Vagina (tissue), 2 donors: ENCODE results near the gene CENPE. TPM values are rescaled to one million over a fixed set of nuclear protein-coding genes. Genes with fewer than 3 reads are reported as not detected.

ENCODE experiments used
- DNase-seq, 2 donors: peaks; one replicate each; pipeline ENCODE4 v3.0.0-alpha.2; 2017; ENCODE audit errors: extremely low spot score in 2 of 2
- H3K27ac ChIP-seq: fragments of 200-600 bp; sonication (generic); one replicate; pipeline ENCODE4 v1.5.1; 2019
- H3K27me3 ChIP-seq: fragments of 200-600 bp; sonication (generic); one replicate; pipeline ENCODE4 v1.5.1; 2019
- H3K36me3 ChIP-seq, 2 donors: fragments of 200-600 bp; sonication (generic); one replicate each; pipeline ENCODE4 v1.5.1; 2017 to 2019
- H3K4me1 ChIP-seq: fragments of 200-600 bp; sonication (generic); one replicate; pipeline ENCODE4 v1.5.1; 2019
- H3K4me3 ChIP-seq, 2 donors: fragments of 200-600 bp; sonication (generic); 1 replicate in 1 of 2; 2 replicates in 1 of 2; pipeline ENCODE4 v1.5.1; 2016 to 2019
- H3K9me3 ChIP-seq: fragments of 200-600 bp; sonication (generic); one replicate; pipeline ENCODE4 v1.5.1; 2019
- CTCF ChIP-seq, 3 experiments: fragments of 450-650 bp in 2 of 3; fragments of 200-600 bp in 1 of 3; sonication (generic) in 1 of 3; IDR thresholded peaks; one replicate each; pipeline ENCODE4 v1.5.1; 2017 to 2019; ENCODE audit warnings: antibody characterized with exemption in 3 of 3, mild to moderate bottlenecking in 2 of 3, moderate library complexity in 2 of 3
- POLR2A ChIP-seq, 2 donors: fragments of 450-650 bp; IDR thresholded peaks; one replicate each; pipeline ENCODE4 v1.6.1; 2017; ENCODE audit warnings: antibody characterized with exemption in 2 of 2, mild to moderate bottlenecking in 2 of 2, moderate library complexity in 2 of 2
- POLR2AphosphoS5 ChIP-seq, 2 donors: sonication (generic); formaldehyde crosslinking; IDR thresholded peaks; one replicate each; pipeline ENCODE4 v1.9.0; 2017; ENCODE audit warnings: antibody characterized with exemption in 2 of 2, mild to moderate bottlenecking in 2 of 2, low read depth in 1 of 2; ENCODE audit not compliant: insufficient read depth in 1 of 2
- intact Hi-C: fragments of 100-400 bp; cut with DNase I; formaldehyde crosslinking; loops from one replicate; pipeline ENCODE4 v1.15.1; 2023
- total RNA-seq: library from RNA; depleted of rRNA; stranded (reverse); fragments of >200 nt; gene quantifications from one replicate; pipeline ENCODE4 v1.2.3, GENCODE V29; 2016

The CENPE gene
- total RNA-seq, 1 donor from 2014 or later, result 2.2 TPM

DNA sequence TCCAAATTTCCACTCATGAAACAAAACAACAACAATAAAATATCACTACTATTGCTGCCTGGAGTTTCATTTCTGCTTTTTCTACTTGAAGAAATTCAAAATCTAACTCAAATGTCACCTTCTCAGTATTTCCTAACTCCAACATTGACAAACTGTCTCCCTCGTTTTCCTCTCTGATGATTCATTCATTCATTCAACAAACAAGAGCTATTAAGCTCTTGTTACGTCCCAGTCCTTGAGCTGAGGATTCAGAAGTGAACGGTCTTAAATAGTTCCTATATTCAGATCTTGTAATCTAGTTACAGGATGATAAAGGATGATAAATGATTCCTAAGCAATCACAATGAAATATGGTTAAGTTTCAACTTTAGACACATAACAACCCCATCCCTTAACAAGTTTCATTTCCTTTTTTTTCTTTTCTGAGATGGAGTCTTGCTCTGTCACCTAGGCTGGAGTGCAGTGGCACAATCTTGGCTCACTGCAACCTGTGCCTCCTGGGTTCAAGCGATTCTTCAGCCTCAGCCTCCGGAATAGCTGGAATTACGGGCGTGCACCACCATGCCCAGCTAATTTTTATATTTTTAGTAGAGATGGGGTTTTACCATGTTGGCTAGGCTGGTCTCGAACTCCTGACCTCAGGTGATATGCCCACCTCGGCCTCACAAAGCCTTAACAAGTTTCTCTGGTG is 123.3 kb downstream of the CENPE start:
- Histone ChIP-seq H3K9me3 (no peaks in the 10 kb centered on the region), H3K4me3 (peak overlapping the region; percentile 65 to 78), H3K27ac (no peak overlapping the region), H3K36me3 (no peaks in the 10 kb centered on the region), H3K27me3 (no peaks in the 10 kb centered on the region), H3K4me1 (peaks cover 20% of the 10 kb centered on the region)
- no peak for DNase-seq
- no peak for TF ChIP-seq CTCF (IDR thresholded peaks at IDR 0.05)
- TF ChIP-seq POLR2AphosphoS5 (IDR thresholded peaks at IDR 0.05; ENCODE audit: insufficient read depth in 1 of 2, low read depth in 1 of 2), result no peak
- TF ChIP-seq POLR2A (IDR thresholded peaks at IDR 0.05), result no peak
- intact Hi-C loops, result loop anchor here (5.0 kb wide), 1 partner anchor 248 kb away; the partner anchor contains the start of gene UBE2D3

DNA sequence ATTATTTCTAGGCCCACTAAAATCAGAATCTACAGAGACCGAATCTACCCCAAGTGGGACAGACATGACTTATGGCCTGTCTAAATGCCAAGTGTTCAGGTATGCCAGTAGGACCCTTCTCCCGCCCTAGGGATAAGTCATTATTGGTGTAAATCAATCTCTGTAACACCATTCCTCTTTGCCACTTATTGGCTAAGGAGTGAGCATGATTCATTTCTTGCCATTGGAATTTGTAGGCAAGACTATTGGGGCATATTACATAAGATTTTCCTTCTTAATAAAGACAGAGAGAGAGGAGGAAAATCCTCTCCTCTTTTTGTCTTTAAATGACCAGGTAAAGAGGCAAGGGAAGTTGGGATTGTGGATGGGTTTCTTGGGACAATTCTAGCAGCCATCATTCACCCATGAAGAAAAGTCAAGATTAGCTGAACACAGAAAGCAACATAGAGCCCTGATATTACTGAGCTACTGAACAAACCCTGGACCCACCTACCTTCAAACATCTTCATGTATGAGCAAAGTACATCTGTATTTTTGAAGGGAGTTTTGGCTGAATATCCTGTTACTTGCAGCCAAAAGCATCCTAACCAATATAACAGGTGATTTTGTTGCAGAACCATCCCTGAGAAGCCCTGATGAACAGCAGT is 124.2 kb downstream of the CENPE start:
- intact Hi-C loops, result no loop called here
- H3K36me3 ChIP-seq, result no peaks in the 10 kb centered on the region
- no peaks in the 10 kb centered on the region for H3K27me3 ChIP-seq
- no peak overlapping the region for H3K4me3 ChIP-seq
- no peak for TF ChIP-seq POLR2AphosphoS5 (IDR thresholded peaks at IDR 0.05; ENCODE audit: insufficient read depth in 1 of 2, low read depth in 1 of 2)
- no peak overlapping the region for H3K27ac ChIP-seq
- peaks cover 20% of the 10 kb centered on the region for H3K4me1 ChIP-seq
- no peak for DNase-seq
- no peaks in the 10 kb centered on the region for H3K9me3 ChIP-seq

GRCh38 chr4:103067841-103068547 is 130.1 kb downstream of the CENPE start:
- TF ChIP-seq CTCF (IDR thresholded peaks at IDR 0.05) (no peak), POLR2A (IDR thresholded peaks at IDR 0.05) (no peak), POLR2AphosphoS5 (IDR thresholded peaks at IDR 0.05; ENCODE audit: insufficient read depth in 1 of 2, low read depth in 1 of 2) (no peak)
- no peaks in the 10 kb centered on the region for H3K27me3 ChIP-seq
- H3K4me3 ChIP-seq, result no peak overlapping the region
- H3K9me3 ChIP-seq, result no peaks in the 10 kb centered on the region
- intact Hi-C loops, result no loop called here
- no peak for DNase-seq
- H3K4me1 ChIP-seq, result no peaks in the 10 kb centered on the region
- no peak overlapping the region for H3K27ac ChIP-seq
- peaks cover 0 to 6% of the 10 kb centered on the region in 2 donors for H3K36me3 ChIP-seq

DNA sequence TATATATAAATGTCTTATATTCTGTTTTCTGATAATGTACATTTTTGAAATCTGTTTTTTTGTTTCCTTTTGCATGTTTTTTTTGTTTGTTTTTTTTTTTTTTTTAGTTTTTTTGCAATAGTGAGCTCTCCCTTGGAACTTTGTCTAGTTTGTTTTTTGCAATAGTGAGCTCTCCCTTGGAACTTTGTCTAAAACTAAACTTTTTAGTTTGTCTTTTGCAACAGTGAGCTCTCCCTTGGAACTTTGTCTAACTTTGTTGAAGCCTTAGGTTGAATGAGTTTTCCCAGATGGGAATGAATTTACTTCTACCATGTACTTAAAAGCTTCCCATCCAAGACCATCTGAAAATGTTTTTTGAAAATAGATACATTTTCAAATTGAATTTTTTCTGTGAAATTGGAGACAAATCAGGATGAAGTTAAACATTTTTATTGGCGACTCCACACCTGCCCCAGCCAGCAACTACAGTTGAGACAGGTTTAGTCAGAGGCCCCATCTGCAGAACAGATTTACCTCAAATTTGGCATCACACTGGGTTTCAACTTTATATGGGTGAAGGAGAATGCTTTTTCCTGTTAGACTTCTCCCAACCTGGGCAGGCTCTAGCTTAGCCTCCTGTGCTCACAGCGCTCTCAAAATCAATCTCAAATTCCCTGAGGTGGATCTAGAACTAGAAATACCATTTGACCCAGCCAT is 137.5 kb downstream of the CENPE start:
- intact Hi-C loops, result no loop called here
- H3K9me3 ChIP-seq, result no peaks in the 10 kb centered on the region
- no peak overlapping the region for H3K27ac ChIP-seq
- no peak for TF ChIP-seq POLR2AphosphoS5 (IDR thresholded peaks at IDR 0.05; ENCODE audit: insufficient read depth in 1 of 2, low read depth in 1 of 2)
- no peak for TF ChIP-seq POLR2A (IDR thresholded peaks at IDR 0.05)
- no peak for TF ChIP-seq CTCF (IDR thresholded peaks at IDR 0.05)
- no peaks in the 10 kb centered on the region for H3K4me1 ChIP-seq
- no peaks in the 10 kb centered on the region for H3K36me3 ChIP-seq
- H3K27me3 ChIP-seq, result no peaks in the 10 kb centered on the region
- DNase-seq, result no peak
- no peak overlapping the region for H3K4me3 ChIP-seq

Other genes with a start within 250 kb of the CENPE start
- gene SLC9B1, start 178.6 kb downstream of the CENPE start, total RNA-seq, result not detected
- 23.3 TPM for gene SLC9B2, start 121.6 kb downstream of the CENPE start, total RNA-seq
- gene BDH2, start 98.5 kb downstream of the CENPE start, total RNA-seq, result 42.0 TPM